Measurements from ENCODE around the gene RASSF7.

RASSF7 gene

GRCh38 chr11:587546-587945 lies 26.8 kb downstream of the RASSF7 start:
- Histone ChIP-seq H3K4me3 (ENCODE audit: low read length) (no peak overlapping the region), H3K27ac (ENCODE audit: low read length) (no peak overlapping the region), H3K27me3 (ENCODE audit: insufficient read depth, low read length) (no peaks in the 10 kb centered on the region), H3K9me3 (ENCODE audit: insufficient read depth, low read depth, low read length) (no peaks in the 10 kb centered on the region), H3K9ac (ENCODE audit: low read depth, low read length) (no peak overlapping the region), H3K36me3 (ENCODE audit: insufficient read depth, low read depth, low read length) (peaks cover 72% of the 10 kb centered on the region), H3K4me1 (ENCODE audit: insufficient read depth, low read length) (no peaks in the 10 kb centered on the region)

DNA sequence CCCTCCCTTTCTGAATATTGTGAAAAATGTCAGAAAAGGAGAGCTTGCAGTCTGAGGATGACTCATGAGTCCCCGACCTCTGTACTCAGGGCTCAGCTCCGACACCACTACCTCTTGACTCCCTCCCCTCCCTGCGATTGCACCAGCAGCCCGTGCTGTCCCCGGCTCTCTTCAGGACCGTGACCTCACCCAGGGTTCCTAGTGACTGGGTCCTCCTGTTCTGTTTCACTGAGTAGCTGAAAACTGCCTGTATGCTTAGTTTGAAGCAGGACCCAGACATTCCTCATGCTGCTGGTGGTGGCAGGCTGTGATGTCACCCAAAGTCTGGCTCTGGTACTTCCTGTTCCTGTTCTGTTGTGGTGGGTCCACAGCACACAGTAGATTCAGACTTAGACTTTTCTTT lies 27.2 kb downstream of the RASSF7 start:
- no peak overlapping the region for H3K4me3 ChIP-seq (ENCODE audit: low read length)
- no peaks in the 10 kb centered on the region for H3K4me1 ChIP-seq (ENCODE audit: insufficient read depth, low read length)
- H3K27me3 ChIP-seq (ENCODE audit: insufficient read depth, low read length), result no peaks in the 10 kb centered on the region
- no peak overlapping the region for H3K9ac ChIP-seq (ENCODE audit: low read depth, low read length)
- no peaks in the 10 kb centered on the region for H3K9me3 ChIP-seq (ENCODE audit: insufficient read depth, low read depth, low read length)
- H3K36me3 ChIP-seq (ENCODE audit: insufficient read depth, low read depth, low read length), result peaks cover 77% of the 10 kb centered on the region
- no peak overlapping the region for H3K27ac ChIP-seq (ENCODE audit: low read length)

DNA sequence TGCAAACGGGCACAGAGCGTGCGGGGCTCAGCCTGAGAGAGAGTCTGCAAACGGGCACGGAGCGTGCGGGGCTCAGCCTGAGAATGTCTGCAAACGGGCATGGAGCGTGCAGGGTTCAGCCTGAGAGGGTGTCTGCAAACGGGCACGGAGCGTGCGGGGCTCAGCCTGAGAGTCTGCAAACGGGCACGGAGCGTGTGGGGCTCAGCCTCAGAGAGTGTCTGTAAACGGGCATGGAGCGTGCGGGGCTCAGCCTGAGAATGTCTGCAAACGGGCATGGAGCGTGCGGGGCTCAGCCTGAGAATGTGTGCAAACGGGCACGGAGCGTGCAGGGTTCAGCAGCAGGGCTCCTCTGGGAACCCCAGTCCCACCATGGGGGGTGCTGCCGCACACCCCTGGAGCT lies 29.0 kb downstream of the RASSF7 start:
- H3K27ac ChIP-seq (ENCODE audit: low read length), result no peak overlapping the region
- H3K9ac ChIP-seq (ENCODE audit: low read depth, low read length), result no peak overlapping the region
- H3K4me3 ChIP-seq (ENCODE audit: low read length), result no peak overlapping the region
- no peaks in the 10 kb centered on the region for H3K9me3 ChIP-seq (ENCODE audit: insufficient read depth, low read depth, low read length)
- no peaks in the 10 kb centered on the region for H3K4me1 ChIP-seq (ENCODE audit: insufficient read depth, low read length)
- no peaks in the 10 kb centered on the region for H3K27me3 ChIP-seq (ENCODE audit: insufficient read depth, low read length)
- peaks cover 82% of the 10 kb centered on the region for H3K36me3 ChIP-seq (ENCODE audit: insufficient read depth, low read depth, low read length)

DNA sequence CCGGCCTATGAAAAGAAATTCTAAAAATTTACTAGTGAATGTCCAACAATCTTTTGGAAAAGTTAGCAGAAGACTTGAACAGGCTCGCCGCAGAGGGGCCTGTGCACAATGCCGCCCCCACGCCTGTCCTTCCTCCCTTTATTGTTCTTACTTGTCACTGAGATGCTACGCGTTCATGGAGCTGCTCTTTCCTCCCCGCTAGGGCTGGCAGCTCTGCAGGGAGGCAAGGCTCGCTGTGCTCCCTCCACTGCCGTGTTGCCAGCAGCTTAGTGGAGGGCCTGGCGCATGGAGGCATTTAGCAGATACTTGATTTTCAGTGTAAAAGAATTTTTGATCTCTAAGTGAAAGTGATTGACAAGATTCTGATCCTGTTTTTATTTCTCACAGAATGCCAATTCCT lies 30.2 kb downstream of the RASSF7 start:
- Histone ChIP-seq H3K9ac (ENCODE audit: low read depth, low read length) (no peak overlapping the region), H3K27ac (ENCODE audit: low read length) (no peak overlapping the region), H3K9me3 (ENCODE audit: insufficient read depth, low read depth, low read length) (no peaks in the 10 kb centered on the region), H3K36me3 (ENCODE audit: insufficient read depth, low read depth, low read length) (peaks cover 94% of the 10 kb centered on the region), H3K27me3 (ENCODE audit: insufficient read depth, low read length) (no peaks in the 10 kb centered on the region), H3K4me3 (ENCODE audit: low read length) (no peak overlapping the region), H3K4me1 (ENCODE audit: insufficient read depth, low read length) (no peaks in the 10 kb centered on the region)

DNA sequence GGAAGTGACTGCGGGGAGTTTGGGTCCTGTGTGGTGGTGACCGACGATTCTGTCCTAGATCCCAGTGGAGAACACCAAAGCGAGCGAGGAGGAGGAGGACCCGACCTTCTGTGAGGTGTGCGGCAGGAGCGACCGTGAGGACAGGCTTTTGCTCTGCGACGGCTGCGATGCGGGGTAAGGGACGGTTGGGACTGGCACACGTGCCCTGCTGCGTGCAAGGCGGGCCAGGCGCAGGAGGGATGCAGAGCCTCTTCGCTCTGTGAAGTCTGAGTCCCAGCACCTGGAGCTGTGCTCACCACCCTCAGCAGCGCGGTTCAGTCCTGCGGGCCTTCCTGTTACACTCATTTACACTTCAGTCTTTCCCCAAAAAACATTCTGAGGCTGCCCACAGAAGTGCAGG lies 31.7 kb downstream of the RASSF7 start:
- Histone ChIP-seq H3K4me1 (ENCODE audit: insufficient read depth, low read length) (no peaks in the 10 kb centered on the region), H3K27ac (ENCODE audit: low read length) (no peak overlapping the region), H3K27me3 (ENCODE audit: insufficient read depth, low read length) (no peaks in the 10 kb centered on the region), H3K9ac (ENCODE audit: low read depth, low read length) (no peak overlapping the region), H3K4me3 (ENCODE audit: low read length) (no peak overlapping the region), H3K9me3 (ENCODE audit: insufficient read depth, low read depth, low read length) (no peaks in the 10 kb centered on the region), H3K36me3 (ENCODE audit: insufficient read depth, low read depth, low read length) (peaks cover 93% of the 10 kb centered on the region)

DNA sequence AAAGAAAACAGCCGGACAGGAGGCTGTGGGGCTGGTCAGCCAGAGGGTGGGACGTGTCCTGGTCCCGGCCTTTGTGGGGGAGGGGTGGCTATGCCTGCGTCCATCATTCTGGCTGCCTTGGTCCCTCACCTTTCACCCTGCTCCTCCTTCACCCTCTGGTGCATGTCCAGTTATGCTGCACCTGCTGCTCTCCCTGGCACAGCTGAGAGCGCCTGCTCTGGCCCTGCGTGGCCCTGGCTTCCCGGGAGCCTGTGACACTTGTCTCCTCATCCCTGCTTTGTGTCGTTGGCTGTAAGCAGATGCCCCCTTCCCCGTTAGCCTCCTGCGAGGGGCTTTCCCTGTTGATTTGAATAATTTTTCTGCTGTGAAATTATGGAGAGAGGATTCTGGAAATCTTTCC lies 32.1 kb downstream of the RASSF7 start:
- no peaks in the 10 kb centered on the region for H3K4me1 ChIP-seq (ENCODE audit: insufficient read depth, low read length)
- no peak overlapping the region for H3K9ac ChIP-seq (ENCODE audit: low read depth, low read length)
- no peaks in the 10 kb centered on the region for H3K27me3 ChIP-seq (ENCODE audit: insufficient read depth, low read length)
- peaks cover 92% of the 10 kb centered on the region for H3K36me3 ChIP-seq (ENCODE audit: insufficient read depth, low read depth, low read length)
- no peak overlapping the region for H3K27ac ChIP-seq (ENCODE audit: low read length)
- H3K4me3 ChIP-seq (ENCODE audit: low read length), result no peak overlapping the region
- no peaks in the 10 kb centered on the region for H3K9me3 ChIP-seq (ENCODE audit: insufficient read depth, low read depth, low read length)

DNA sequence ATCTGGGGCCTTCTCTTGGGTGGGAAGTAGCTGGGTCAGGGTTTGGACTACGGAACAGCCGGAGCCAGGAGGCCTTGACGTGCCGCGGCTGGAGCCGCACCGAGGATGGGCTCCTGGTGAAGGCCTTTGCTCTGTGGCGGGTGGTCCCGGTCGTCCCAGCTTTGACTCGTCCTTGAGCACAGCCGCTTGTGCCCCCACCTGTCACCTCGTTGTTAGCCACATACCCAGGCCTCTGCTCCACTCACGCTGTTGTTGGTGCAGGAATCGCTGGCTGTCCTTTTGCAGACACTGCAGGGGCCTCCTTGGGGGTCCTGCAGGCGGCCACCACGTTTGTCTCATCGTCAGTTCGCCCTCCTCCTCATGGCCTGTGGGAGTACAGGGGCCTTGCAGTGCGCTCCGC lies 32.6 kb downstream of the RASSF7 start:
- no peak overlapping the region for H3K9ac ChIP-seq (ENCODE audit: low read depth, low read length)

DNA sequence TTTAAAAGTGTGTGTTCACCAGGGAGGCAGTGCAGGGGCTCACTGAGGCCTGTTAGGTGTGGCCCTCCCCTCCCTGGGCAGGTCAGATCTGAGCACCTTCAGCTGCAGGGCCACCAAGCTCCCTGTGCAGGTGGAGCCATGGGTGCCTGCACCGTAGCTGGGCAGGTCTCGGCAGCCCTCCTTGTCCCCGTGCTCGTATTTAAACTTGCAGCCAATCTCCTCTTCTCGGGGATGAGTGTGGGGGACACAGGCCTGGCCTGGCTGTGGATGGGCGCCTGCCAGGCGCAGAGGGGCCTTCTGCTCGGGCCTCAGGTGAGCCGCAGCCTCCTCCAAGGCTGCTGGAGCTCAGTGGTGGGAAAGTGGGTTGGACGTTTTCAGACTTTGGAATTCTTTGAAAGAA lies 34.6 kb downstream of the RASSF7 start:
- H3K9ac ChIP-seq (ENCODE audit: low read depth, low read length), result no peak overlapping the region

More for the DNA sequence above, 32.6 kb downstream of the RASSF7 start:
- Histone ChIP-seq H3K9me3 (ENCODE audit: insufficient read depth, low read depth, low read length) (no peaks in the 10 kb centered on the region), H3K27me3 (ENCODE audit: insufficient read depth, low read length) (no peaks in the 10 kb centered on the region), H3K4me3 (ENCODE audit: low read length) (no peak overlapping the region), H3K36me3 (ENCODE audit: insufficient read depth, low read depth, low read length) (peaks cover 92% of the 10 kb centered on the region), H3K27ac (ENCODE audit: low read length) (no peak overlapping the region), H3K4me1 (ENCODE audit: insufficient read depth, low read length) (no peaks in the 10 kb centered on the region)

GRCh38 chr11:596374-596773 lies 35.6 kb downstream of the RASSF7 start:
- H3K9ac ChIP-seq (ENCODE audit: low read depth, low read length), result no peak overlapping the region
- H3K4me1 ChIP-seq (ENCODE audit: insufficient read depth, low read length), result no peaks in the 10 kb centered on the region
- no peak overlapping the region for H3K4me3 ChIP-seq (ENCODE audit: low read length)
- no peak overlapping the region for H3K27ac ChIP-seq (ENCODE audit: low read length)
- peaks cover 89% of the 10 kb centered on the region for H3K36me3 ChIP-seq (ENCODE audit: insufficient read depth, low read depth, low read length)
- no peaks in the 10 kb centered on the region for H3K9me3 ChIP-seq (ENCODE audit: insufficient read depth, low read depth, low read length)
- no peaks in the 10 kb centered on the region for H3K27me3 ChIP-seq (ENCODE audit: insufficient read depth, low read length)

More for the DNA sequence above, 34.6 kb downstream of the RASSF7 start:
- no peaks in the 10 kb centered on the region for H3K9me3 ChIP-seq (ENCODE audit: insufficient read depth, low read depth, low read length)
- H3K4me3 ChIP-seq (ENCODE audit: low read length), result no peak overlapping the region
- no peak overlapping the region for H3K27ac ChIP-seq (ENCODE audit: low read length)
- H3K4me1 ChIP-seq (ENCODE audit: insufficient read depth, low read length), result no peaks in the 10 kb centered on the region
- peaks cover 93% of the 10 kb centered on the region for H3K36me3 ChIP-seq (ENCODE audit: insufficient read depth, low read depth, low read length)
- H3K27me3 ChIP-seq (ENCODE audit: insufficient read depth, low read length), result no peaks in the 10 kb centered on the region

- H3K4me1 ChIP-seq (ENCODE audit: insufficient read depth, low read length), result no peaks in the 10 kb centered on the region
- no peak overlapping the region for H3K9ac ChIP-seq (ENCODE audit: low read depth, low read length)
- H3K27me3 ChIP-seq (ENCODE audit: insufficient read depth, low read length), result no peaks in the 10 kb centered on the region
- no peak overlapping the region for H3K4me3 ChIP-seq (ENCODE audit: low read length)
- no peaks in the 10 kb centered on the region for H3K9me3 ChIP-seq (ENCODE audit: insufficient read depth, low read depth, low read length)
- H3K36me3 ChIP-seq (ENCODE audit: insufficient read depth, low read depth, low read length), result peaks cover 91% of the 10 kb centered on the region
- no peak overlapping the region for H3K27ac ChIP-seq (ENCODE audit: low read length)
These were observed 36.5 kb downstream of the RASSF7 start for GRCh38 chr11:597166-597725.

GRCh38 chr11:598005-598680 lies 37.4 kb downstream of the RASSF7 start:
- Histone ChIP-seq H3K36me3 (ENCODE audit: insufficient read depth, low read depth, low read length) (peaks cover 91% of the 10 kb centered on the region), H3K27me3 (ENCODE audit: insufficient read depth, low read length) (no peaks in the 10 kb centered on the region), H3K4me1 (ENCODE audit: insufficient read depth, low read length) (no peaks in the 10 kb centered on the region), H3K27ac (ENCODE audit: low read length) (no peak overlapping the region), H3K9me3 (ENCODE audit: insufficient read depth, low read depth, low read length) (no peaks in the 10 kb centered on the region), H3K4me3 (ENCODE audit: low read length) (no peak overlapping the region), H3K9ac (ENCODE audit: low read depth, low read length) (no peak overlapping the region)

GRCh38 chr11:601573-602245 lies 40.9 kb downstream of the RASSF7 start:
- Histone ChIP-seq H3K4me1 (ENCODE audit: insufficient read depth, low read length) (no peaks in the 10 kb centered on the region), H3K9ac (ENCODE audit: low read depth, low read length) (no peak overlapping the region), H3K27ac (ENCODE audit: low read length) (no peak overlapping the region), H3K4me3 (ENCODE audit: low read length) (no peak overlapping the region), H3K27me3 (ENCODE audit: insufficient read depth, low read length) (no peaks in the 10 kb centered on the region), H3K9me3 (ENCODE audit: insufficient read depth, low read depth, low read length) (no peaks in the 10 kb centered on the region), H3K36me3 (ENCODE audit: insufficient read depth, low read depth, low read length) (peaks cover 92% of the 10 kb centered on the region)
